GM18517 (cell line): Measurements from ENCODE around the gene LGALS3BP.

ENCODE experiments used
- ATAC-seq: cut with Tn5 transposase; IDR thresholded peaks from one replicate; pipeline ENCODE4 v1.9.1; 2021; ENCODE audit warnings: mild to moderate bottlenecking, moderate library complexity; ENCODE audit not compliant: unreplicated experiment

Gene LGALS3BP

DNA sequence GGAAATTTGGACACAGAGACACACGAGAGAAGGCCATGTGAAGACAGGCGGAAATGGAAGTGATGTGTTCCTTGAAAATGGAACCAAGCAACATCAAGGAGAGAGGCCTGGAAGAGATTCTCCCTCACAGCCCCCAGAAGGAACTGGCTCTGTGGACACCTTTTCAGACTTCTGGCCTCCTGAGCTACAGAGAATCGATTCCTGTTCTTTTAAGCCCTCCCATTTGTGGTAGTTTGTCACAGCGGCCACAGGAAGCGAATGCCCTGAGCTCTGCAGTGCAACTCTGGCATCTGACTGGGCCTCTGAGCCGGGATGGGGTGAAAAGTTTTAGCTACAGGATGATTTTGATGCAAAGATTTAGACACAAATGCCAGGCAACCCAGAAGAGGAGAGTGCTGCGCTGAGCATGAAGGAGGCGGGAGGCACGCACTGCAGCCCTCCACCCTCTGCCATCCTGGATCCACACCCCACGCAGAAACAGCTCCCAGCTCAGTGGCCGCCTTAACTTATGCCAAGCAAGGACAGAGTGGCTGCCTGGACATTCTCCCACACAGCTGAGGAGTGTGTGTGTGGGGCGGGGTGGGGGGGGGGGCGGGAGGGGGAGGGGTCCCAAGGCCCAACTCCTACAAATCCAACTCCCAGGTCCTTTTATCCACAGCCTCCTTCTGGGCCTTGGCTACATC is 56.8 kb downstream of the LGALS3BP start:
- ATAC-seq = no peak

DNA sequence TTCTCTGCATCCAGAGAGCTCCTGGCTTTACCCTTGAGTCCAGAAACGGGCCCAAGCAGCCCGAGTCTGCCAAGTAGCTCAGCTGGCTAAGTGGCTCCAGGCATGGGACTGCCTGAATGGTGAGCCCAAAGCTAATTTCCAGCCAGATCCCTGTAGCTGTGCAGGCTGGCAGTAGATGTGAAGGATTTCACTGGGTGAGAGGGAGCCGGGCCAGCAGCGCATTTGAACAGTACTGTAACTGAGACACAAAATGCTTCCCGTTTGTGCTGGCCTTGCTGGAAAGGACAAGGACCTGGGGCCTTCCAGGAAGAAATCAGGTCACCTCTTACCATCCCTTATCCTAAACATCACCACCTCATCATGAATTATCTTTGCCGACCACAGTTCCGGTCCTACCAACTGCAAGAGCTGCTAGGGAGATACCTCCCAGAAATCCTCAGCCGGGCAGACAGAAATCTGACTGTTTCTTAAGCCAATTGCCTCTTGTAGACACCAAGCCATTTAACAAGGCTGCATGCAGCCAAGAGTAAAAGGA is 58.2 kb downstream of the LGALS3BP start:
- ATAC-seq = no peak
